Mucosa of stomach (tissue), 1 donor: Measurements from ENCODE around the gene RAPGEF4.

Source experiments
- H3K27me3 ChIP-seq: one replicate; pipeline ENCODE4 v1.7.0; 2013; ENCODE audit warnings: mild to moderate bottlenecking, low read length; ENCODE audit not compliant: control insufficient read depth, insufficient read depth
- H3K36me3 ChIP-seq: one replicate; pipeline ENCODE4 v1.7.0; 2013; ENCODE audit warnings: low read length; ENCODE audit not compliant: control insufficient read depth, insufficient read depth
- H3K4me1 ChIP-seq: one replicate; pipeline ENCODE4 v1.7.0; 2013; ENCODE audit warnings: mild to moderate bottlenecking, low read length; ENCODE audit not compliant: control insufficient read depth, insufficient read depth
- H3K4me3 ChIP-seq: one replicate; pipeline ENCODE4 v1.7.0; 2013; ENCODE audit warnings: low read length
- H3K9ac ChIP-seq: one replicate; pipeline ENCODE4 v1.7.0; 2013; ENCODE audit warnings: mild to moderate bottlenecking, low read length, moderate library complexity
- H3K9me3 ChIP-seq: one replicate; pipeline ENCODE4 v1.7.0; 2013; ENCODE audit warnings: mild to moderate bottlenecking, low read length, moderate library complexity; ENCODE audit not compliant: control insufficient read depth
- donor health status: Pancreatic carcinoma.

The RAPGEF4 gene

GRCh38 chr2:172962082-172962481, 226.4 kb downstream of the RAPGEF4 start:
- H3K27me3 ChIP-seq = no peaks in the 10 kb centered on the region
- H3K36me3 ChIP-seq = no peaks in the 10 kb centered on the region
- no peak overlapping the region for H3K9ac ChIP-seq

GRCh38 chr2:172962824-172963223, 227.2 kb downstream of the RAPGEF4 start:
- Histone ChIP-seq H3K9ac (no peak overlapping the region), H3K36me3 (no peaks in the 10 kb centered on the region), H3K4me3 (no peak overlapping the region), H3K27me3 (no peaks in the 10 kb centered on the region), H3K4me1 (peaks cover 10% of the 10 kb centered on the region), H3K9me3 (no peaks in the 10 kb centered on the region)

More at GRCh38 chr2:172962082-172962481, 226.4 kb downstream of the RAPGEF4 start:
- Histone ChIP-seq H3K4me3 (no peak overlapping the region), H3K9me3 (no peaks in the 10 kb centered on the region), H3K4me1 (peaks cover 3% of the 10 kb centered on the region)

DNA sequence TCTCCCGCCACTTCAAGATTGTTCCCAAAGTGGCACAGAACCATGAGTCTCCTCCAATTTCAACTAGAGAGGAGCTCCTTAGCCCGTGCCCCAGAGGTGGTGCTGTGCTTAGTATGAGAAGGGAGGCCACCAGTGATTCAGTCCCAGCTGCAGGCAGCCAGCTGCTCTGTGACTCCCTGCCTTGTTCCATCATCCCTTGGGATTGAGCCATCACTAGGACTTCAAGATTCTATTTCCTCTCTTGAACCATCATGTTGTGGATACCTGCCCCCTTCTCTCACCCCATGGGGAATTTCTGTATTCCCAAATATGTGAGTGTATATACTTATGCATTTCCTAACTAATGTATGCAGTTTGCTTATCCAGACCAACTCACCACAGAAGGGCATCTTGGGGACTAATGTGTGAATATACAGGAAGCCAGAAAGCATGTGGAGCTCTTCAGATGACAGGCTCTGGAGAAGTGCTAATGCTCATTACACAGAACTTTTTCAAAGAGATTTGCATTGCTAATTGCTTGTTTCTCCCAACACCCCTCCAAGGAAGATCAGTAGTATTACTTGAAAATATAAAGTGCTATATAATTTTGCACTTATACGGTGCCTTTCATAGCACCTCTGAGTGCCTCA, 229.0 kb downstream of the RAPGEF4 start:
- no peaks in the 10 kb centered on the region for H3K9me3 ChIP-seq
- no peak overlapping the region for H3K9ac ChIP-seq
- H3K4me3 ChIP-seq = no peak overlapping the region
- H3K4me1 ChIP-seq = peaks cover 12% of the 10 kb centered on the region
- H3K36me3 ChIP-seq = no peaks in the 10 kb centered on the region
- H3K27me3 ChIP-seq = no peaks in the 10 kb centered on the region

DNA sequence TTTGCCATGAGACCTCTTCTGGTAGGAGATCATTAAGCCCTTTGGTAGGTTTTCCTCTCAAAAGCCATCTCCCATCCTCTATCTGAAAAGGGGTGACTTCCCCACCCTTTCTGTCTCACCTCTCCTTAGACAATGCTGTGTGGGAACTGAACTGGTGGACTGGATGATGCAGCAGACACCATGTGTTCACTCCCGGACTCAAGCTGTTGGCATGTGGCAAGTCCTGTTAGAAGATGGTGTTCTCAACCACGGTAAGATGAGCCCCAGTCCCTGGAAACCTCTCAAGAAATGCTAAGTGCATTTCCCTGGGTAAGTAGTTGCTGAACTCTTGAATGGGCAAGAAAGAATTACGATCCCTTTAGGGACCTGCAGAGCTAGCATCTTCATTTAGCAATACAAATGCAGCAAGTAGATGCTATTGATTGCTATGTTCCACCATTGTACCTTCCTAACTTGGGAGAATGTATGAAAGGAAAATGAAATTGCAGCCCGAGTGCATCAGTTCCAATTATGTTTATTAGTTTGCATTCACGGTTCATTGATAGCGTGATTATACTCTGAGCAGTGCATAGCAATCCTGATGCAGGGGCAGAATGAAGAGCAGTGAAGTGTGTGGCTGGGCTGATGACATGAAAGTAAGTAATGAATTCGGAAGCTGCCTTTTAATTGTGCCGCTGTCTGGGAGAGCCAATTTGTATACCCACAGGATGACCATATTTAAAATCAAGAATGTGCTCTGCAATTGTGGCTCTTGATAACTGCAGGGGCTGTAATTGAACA, 230.0 kb downstream of the RAPGEF4 start:
- no peaks in the 10 kb centered on the region for H3K27me3 ChIP-seq
- H3K9me3 ChIP-seq = no peaks in the 10 kb centered on the region
- no peak overlapping the region for H3K9ac ChIP-seq
- no peak overlapping the region for H3K4me3 ChIP-seq
- no peaks in the 10 kb centered on the region for H3K36me3 ChIP-seq
- H3K4me1 ChIP-seq = peaks cover 12% of the 10 kb centered on the region

- Histone ChIP-seq H3K4me3 (no peak overlapping the region), H3K9ac (no peak overlapping the region), H3K27me3 (no peaks in the 10 kb centered on the region), H3K36me3 (no peaks in the 10 kb centered on the region), H3K4me1 (peaks cover 12% of the 10 kb centered on the region), H3K9me3 (no peaks in the 10 kb centered on the region)
Observed at GRCh38 chr2:172967036-172967982, 231.7 kb downstream of the RAPGEF4 start.

DNA sequence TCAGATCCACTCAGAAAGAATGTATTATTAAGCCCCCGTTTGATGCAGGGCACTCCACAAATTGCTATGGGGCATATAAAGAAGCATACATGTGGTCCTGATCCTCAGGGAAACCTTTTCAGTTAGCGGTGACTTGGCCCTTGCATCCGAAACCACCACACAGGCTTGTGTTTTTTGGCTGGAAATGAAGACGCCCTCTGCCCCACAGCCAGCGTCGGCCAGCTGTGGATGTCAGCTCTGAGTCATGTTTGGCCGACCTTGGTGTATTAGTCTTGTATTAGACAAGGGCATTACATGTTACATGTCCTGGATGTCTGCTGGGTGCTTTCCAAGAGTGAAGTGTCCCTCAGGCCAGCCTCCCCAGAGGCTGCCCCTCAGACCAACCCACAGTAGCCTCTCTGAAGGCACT, 232.4 kb downstream of the RAPGEF4 start:
- H3K27me3 ChIP-seq = no peaks in the 10 kb centered on the region
- no peaks in the 10 kb centered on the region for H3K36me3 ChIP-seq
- H3K9ac ChIP-seq = no peak overlapping the region
- no peak overlapping the region for H3K4me3 ChIP-seq
- H3K4me1 ChIP-seq = peaks cover 12% of the 10 kb centered on the region
- H3K9me3 ChIP-seq = no peaks in the 10 kb centered on the region

DNA sequence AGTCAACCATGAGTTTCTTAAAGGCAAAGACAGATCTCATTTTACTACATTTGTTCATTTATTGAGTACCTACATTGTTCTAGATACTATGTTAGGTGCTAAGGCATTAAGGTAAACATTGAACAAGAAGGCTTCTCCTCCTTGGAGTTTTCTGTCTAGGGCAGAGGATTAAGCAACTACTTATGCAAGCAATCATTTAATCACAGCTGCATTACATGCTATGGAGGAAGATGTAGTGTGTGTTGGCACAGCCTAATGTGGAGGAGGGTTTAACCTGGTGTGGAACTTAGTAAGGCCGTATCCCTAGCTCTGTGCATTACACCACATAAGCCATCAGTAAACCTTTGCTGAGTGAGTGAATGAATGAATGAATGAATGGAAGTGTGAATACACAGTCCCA, 233.5 kb downstream of the RAPGEF4 start:
- Histone ChIP-seq H3K36me3 (no peaks in the 10 kb centered on the region), H3K4me1 (peaks cover 12% of the 10 kb centered on the region), H3K4me3 (no peak overlapping the region), H3K27me3 (no peaks in the 10 kb centered on the region), H3K9me3 (no peaks in the 10 kb centered on the region), H3K9ac (no peak overlapping the region)

GRCh38 chr2:172969609-172970008, 234.0 kb downstream of the RAPGEF4 start:
- no peak overlapping the region for H3K9ac ChIP-seq
- no peaks in the 10 kb centered on the region for H3K9me3 ChIP-seq
- H3K4me3 ChIP-seq = no peak overlapping the region
- H3K27me3 ChIP-seq = no peaks in the 10 kb centered on the region
- H3K36me3 ChIP-seq = no peaks in the 10 kb centered on the region
- H3K4me1 ChIP-seq = peaks cover 12% of the 10 kb centered on the region

DNA sequence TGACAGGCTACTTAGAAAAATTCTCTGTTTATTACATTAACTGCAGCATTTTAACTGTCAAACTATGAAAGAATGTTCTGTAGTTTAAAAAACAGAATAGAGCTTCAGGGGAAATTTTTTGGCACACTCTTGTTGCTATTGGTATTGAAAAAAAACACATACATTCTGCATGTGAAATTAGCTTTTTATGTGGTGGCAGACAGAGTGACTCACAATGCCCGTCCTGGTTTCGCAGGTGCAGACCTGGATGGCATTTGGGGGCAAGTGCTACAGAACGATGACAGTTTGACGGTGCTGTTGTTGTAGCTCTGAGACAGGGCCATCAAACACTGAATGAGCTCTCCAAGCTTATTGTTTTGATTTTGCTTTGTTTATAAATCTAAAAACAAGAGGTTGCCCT, 235.0 kb downstream of the RAPGEF4 start:
- H3K4me3 ChIP-seq = no peak overlapping the region
- no peak overlapping the region for H3K9ac ChIP-seq
- H3K27me3 ChIP-seq = no peaks in the 10 kb centered on the region
- H3K36me3 ChIP-seq = no peaks in the 10 kb centered on the region
- no peaks in the 10 kb centered on the region for H3K9me3 ChIP-seq
- H3K4me1 ChIP-seq = peaks cover 12% of the 10 kb centered on the region

- peaks cover 9% of the 10 kb centered on the region for H3K4me1 ChIP-seq
- H3K27me3 ChIP-seq = no peaks in the 10 kb centered on the region
- no peaks in the 10 kb centered on the region for H3K9me3 ChIP-seq
- H3K36me3 ChIP-seq = no peaks in the 10 kb centered on the region
- H3K9ac ChIP-seq = no peak overlapping the region
- H3K4me3 ChIP-seq = no peak overlapping the region
Observed at GRCh38 chr2:172972005-172972619, 236.5 kb downstream of the RAPGEF4 start.

- Histone ChIP-seq H3K4me1 (no peaks in the 10 kb centered on the region), H3K9me3 (no peaks in the 10 kb centered on the region), H3K4me3 (no peak overlapping the region), H3K36me3 (no peaks in the 10 kb centered on the region), H3K27me3 (no peaks in the 10 kb centered on the region), H3K9ac (no peak overlapping the region)
Observed at GRCh38 chr2:172974762-172975161, 239.1 kb downstream of the RAPGEF4 start.
